ENCODE measurements around the gene PIP4K2B.

Gene PIP4K2B

DNA sequence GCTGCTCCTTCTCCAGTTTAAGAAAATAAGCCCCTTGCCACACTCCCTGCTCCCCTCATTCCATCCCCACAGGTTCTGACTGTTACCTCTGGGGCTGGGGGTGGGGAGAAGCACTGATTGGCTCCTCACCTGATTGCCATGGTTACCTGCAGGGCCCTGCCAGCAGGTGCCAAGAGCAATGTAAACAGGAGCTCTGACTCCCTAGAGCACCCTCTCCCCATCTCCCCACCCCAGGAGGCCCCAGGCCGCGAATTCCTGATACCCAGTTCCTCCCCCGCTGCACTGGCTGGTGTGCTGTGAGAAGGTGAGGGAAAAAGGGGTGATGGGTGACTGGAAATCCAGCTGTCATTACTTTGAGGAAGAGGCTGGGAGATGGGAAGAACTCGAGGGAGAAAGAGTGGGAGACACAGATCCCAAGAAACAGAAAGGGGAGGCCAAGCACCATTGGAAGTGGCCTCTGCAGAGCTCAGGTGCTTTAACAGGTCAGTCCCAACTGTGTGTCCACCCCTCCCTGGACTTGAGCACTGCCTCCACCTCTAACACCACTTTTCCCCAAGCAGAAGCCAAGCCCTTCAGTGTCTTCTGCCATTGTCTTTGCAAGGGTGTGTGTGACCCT, 55.7 kb downstream of the PIP4K2B start:
- DNase-seq: no peak

- DNase-seq: peak; percentile 17
Observed at GRCh38 chr17:38742411-38743308, 56.7 kb downstream of the PIP4K2B start.

GRCh38 chr17:38741921-38742410, 57.4 kb downstream of the PIP4K2B start:
- DNase-seq: no peak

DNA sequence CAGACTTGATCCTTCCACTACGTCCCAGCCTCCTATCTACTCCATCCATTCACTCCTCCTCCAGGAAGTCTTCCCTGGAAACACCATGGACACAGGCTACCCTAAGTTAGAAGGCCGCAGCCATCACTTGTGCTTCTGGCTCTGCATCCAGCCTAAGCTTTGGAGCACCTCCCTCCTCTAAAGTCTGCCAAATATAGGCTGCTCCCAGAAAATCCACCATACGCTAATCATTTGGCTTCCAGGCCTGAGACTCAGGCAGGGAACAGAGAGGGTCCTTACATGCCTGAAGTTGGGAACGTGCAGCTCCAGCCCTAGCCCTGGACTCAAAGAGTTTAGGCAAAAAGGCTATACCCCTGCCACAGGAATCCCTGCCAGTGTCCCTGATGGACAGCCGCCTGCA, 57.9 kb downstream of the PIP4K2B start:
- DNase-seq: no peak

GRCh38 chr17:38740806-38741205, 58.5 kb downstream of the PIP4K2B start:
- DNase-seq: no peak

DNA sequence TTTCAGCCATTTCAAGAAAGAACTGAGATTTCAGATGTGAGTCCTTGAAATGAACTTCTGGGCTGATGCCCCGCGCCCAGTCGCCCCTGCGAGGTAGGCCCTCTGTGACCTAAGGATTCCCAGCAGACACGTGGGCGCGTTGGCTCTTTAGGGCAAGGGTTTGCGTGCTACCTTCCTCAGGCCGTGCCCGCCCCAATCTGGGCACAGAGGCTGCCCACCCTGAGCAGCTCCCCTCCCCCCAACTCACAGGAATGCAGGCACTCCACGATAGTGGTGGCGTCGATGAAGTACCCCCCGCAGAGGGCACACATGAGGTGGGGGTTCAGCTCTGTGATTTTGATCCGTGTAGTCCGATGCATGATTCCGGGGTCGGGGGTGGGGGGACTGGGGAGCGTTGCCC, 59.3 kb downstream of the PIP4K2B start:
- DNase-seq: no peak

- DNase-seq: no peak
Observed at GRCh38 chr17:38739305-38739704, 60.1 kb downstream of the PIP4K2B start.

GRCh38 chr17:38738686-38739085, 60.7 kb downstream of the PIP4K2B start:
- no peak for DNase-seq

GRCh38 chr17:38738007-38738662, 61.2 kb downstream of the PIP4K2B start:
- no peak for DNase-seq

- no peak for DNase-seq
Observed at GRCh38 chr17:38735161-38735997, 64.0 kb downstream of the PIP4K2B start.

- DNase-seq: no peak
Observed at GRCh38 chr17:38733982-38734973, 65.1 kb downstream of the PIP4K2B start.

DNA sequence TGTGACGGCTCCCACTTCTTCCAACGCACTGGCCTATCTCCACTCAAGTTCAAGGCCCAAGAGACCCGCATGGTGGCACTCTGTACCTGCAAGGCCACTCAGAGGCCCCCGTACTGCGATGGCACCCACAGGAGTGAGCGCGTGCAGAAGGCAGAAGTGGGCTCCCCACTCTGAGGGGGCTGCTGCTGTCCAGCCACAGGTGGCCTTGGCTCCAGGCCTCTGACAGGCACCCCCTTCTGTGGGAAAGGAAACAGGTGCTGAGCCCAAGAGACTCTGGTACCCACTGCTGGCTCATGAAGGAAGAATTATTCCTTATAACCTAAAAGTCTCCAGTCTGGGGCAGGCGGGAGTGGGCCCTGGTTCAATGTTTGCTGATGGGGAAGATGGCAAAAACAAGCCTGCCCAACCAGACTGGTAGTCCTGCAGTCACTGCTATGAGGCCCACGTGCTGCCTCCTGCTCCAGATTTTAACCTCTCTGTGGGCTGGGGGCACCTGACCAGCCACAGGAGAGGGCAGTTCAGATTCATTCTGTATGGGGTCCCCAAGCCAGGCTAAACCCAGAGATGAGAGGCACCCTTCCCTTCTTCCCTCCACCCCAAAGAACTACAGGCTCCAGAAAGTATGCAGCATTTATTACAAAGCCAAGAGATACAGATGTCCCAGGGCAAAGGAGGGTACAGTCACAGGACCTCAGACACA, 65.9 kb downstream of the PIP4K2B start:
- no peak for DNase-seq

GRCh38 chr17:38732376-38733281, 66.7 kb downstream of the PIP4K2B start:
- DNase-seq: no peak

- DNase-seq: no peak
Observed at GRCh38 chr17:38731526-38732294, 67.6 kb downstream of the PIP4K2B start.

DNA sequence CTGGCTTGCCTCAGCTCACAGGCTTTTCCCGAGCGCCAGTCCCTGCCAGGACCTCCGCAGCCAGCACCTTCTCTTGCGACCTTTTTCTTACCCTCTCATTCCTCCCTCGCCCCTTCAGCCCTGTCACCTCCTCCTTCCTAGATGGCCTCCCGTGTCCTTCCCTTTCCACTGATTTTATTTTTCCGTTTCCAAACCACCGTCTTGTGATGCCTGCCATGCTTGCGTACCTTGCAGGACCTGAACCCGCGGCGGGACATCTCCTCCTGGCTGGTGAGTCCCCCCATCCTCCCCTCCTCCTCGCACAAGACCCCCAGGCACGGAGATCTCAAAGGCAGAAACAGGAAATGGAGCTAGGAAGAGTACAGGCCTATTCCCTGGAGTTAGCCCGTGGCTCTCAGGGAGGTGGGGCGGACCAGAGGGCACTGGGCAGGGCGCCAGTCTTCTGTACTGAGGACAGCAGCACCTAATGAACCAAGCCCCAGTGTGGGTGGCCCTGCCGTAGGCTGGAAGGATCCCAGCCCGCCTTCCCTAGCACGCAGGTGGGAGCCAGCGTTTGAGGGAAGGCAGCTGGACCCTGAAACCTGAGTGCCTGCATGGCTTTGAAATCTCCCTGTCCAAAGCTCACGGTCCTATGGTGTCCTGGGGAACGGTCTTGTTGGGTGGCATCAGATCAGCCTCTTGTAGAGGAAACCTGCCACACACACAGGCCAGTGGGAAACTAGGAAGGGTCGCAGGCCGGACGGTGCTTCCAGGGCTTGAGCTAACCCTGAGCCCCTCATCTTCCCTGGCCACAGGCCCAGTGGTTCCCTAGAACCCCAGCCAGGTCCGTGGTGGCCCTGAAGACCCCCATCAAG, 68.6 kb downstream of the PIP4K2B start:
- no peak for DNase-seq

GRCh38 chr17:38729886-38730525, 69.3 kb downstream of the PIP4K2B start, which contains the start of gene CISD3:
Gene CISD3, plus strand, starts transcription at chr17:38730341. Its CDS starts 18 bp downstream, at chr17:38730359.
- peak; percentile 70 for DNase-seq

GRCh38 chr17:38729368-38729885, 69.9 kb downstream of the PIP4K2B start:
- DNase-seq: no peak
